ENCODE data around the gene MAST4. TPM values are rescaled to one million over a fixed set of nuclear protein-coding genes. Genes with fewer than 3 reads are reported as not detected.

MAST4 gene
- total and polyA plus RNA-seq, 4 donors, result 3.7 to 9.5 (median 6.5) TPM

DNA sequence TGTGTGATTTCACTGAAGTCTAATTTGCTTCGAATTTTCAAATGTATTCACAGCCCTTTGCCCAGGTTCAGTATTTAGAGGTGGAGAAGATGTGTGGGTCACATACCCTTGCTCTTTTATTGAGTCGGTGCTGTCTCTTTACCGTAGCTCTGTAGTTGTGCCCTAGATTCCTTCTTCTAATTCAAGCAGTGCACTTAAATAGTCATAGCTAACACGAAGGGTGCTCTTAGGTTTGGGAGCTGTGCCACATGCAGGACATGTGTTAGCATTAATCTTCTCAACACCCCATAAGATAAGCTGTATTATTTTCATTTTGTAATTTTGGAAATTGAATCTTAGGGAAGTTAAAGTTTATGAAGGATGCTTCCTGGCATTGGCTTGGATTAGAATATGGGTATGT, 293.3 kb downstream of the MAST4 start:
- TF ChIP-seq, protein P1, sequence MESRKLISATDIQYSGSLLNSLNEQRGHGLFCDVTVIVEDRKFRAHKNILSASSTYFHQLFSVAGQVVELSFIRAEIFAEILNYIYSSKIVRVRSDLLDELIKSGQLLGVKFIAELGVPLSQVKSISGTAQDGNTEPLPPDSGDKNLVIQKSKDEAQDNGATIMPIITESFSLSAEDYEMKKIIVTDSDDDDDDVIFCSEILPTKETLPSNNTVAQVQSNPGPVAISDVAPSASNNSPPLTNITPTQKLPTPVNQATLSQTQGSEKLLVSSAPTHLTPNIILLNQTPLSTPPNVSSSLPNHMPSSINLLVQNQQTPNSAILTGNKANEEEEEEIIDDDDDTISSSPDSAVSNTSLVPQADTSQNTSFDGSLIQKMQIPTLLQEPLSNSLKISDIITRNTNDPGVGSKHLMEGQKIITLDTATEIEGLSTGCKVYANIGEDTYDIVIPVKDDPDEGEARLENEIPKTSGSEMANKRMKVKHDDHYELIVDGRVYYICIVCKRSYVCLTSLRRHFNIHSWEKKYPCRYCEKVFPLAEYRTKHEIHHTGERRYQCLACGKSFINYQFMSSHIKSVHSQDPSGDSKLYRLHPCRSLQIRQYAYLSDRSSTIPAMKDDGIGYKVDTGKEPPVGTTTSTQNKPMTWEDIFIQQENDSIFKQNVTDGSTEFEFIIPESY (IDR thresholded peaks at IDR 0.05), result no peak
- TF ChIP-seq TAF1 (conservative IDR thresholded peaks at IDR 0.05) (no peak), HNF4G (IDR thresholded peaks at IDR 0.05) (no peak), HNF4A (conservative IDR thresholded peaks at IDR 0.05) (no peak), GABPA (IDR thresholded peaks at IDR 0.05 in 1 of 2, conservative IDR thresholded peaks at IDR 0.05 in 1 of 2) (no peak), RAD21 (IDR thresholded peaks at IDR 0.05) (no peak)
- TF ChIP-seq, protein P2, sequence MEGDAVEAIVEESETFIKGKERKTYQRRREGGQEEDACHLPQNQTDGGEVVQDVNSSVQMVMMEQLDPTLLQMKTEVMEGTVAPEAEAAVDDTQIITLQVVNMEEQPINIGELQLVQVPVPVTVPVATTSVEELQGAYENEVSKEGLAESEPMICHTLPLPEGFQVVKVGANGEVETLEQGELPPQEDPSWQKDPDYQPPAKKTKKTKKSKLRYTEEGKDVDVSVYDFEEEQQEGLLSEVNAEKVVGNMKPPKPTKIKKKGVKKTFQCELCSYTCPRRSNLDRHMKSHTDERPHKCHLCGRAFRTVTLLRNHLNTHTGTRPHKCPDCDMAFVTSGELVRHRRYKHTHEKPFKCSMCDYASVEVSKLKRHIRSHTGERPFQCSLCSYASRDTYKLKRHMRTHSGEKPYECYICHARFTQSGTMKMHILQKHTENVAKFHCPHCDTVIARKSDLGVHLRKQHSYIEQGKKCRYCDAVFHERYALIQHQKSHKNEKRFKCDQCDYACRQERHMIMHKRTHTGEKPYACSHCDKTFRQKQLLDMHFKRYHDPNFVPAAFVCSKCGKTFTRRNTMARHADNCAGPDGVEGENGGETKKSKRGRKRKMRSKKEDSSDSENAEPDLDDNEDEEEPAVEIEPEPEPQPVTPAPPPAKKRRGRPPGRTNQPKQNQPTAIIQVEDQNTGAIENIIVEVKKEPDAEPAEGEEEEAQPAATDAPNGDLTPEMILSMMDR (IDR thresholded peaks at IDR 0.05; ENCODE audit: low read depth, low read length, missing input control), result no peak
- TF ChIP-seq, protein P3, sequence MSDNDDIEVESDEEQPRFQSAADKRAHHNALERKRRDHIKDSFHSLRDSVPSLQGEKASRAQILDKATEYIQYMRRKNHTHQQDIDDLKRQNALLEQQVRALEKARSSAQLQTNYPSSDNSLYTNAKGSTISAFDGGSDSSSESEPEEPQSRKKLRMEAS (IDR thresholded peaks at IDR 0.05), result no peak
- TF ChIP-seq, protein P4, sequence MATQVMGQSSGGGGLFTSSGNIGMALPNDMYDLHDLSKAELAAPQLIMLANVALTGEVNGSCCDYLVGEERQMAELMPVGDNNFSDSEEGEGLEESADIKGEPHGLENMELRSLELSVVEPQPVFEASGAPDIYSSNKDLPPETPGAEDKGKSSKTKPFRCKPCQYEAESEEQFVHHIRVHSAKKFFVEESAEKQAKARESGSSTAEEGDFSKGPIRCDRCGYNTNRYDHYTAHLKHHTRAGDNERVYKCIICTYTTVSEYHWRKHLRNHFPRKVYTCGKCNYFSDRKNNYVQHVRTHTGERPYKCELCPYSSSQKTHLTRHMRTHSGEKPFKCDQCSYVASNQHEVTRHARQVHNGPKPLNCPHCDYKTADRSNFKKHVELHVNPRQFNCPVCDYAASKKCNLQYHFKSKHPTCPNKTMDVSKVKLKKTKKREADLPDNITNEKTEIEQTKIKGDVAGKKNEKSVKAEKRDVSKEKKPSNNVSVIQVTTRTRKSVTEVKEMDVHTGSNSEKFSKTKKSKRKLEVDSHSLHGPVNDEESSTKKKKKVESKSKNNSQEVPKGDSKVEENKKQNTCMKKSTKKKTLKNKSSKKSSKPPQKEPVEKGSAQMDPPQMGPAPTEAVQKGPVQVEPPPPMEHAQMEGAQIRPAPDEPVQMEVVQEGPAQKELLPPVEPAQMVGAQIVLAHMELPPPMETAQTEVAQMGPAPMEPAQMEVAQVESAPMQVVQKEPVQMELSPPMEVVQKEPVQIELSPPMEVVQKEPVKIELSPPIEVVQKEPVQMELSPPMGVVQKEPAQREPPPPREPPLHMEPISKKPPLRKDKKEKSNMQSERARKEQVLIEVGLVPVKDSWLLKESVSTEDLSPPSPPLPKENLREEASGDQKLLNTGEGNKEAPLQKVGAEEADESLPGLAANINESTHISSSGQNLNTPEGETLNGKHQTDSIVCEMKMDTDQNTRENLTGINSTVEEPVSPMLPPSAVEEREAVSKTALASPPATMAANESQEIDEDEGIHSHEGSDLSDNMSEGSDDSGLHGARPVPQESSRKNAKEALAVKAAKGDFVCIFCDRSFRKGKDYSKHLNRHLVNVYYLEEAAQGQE (IDR thresholded peaks at IDR 0.05), result no peak
- TF ChIP-seq, protein P5, sequence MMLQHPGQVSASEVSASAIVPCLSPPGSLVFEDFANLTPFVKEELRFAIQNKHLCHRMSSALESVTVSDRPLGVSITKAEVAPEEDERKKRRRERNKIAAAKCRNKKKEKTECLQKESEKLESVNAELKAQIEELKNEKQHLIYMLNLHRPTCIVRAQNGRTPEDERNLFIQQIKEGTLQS (IDR thresholded peaks at IDR 0.05), result no peak
- H3K27ac ChIP-seq (ENCODE audit: low read depth in 1 of 2, low read length in 2 of 2), result no peak overlapping the region
- no peak overlapping the region for H3K9ac ChIP-seq (ENCODE audit: low read depth in 1 of 2, low read length in 2 of 2)
- no peaks in the 10 kb centered on the region for H3K27me3 ChIP-seq (ENCODE audit: control insufficient read depth in 4 of 4, insufficient read depth in 4 of 4, low read length in 3 of 4)
- no peaks in the 10 kb centered on the region for H3K36me3 ChIP-seq (ENCODE audit: control insufficient read depth in 4 of 4, insufficient read depth in 3 of 4, low read depth in 1 of 4, low read length in 3 of 4)
- no peak for DNase-seq (ENCODE audit: low spot score)
- H3K9me3 ChIP-seq (ENCODE audit: control insufficient read depth in 4 of 4, low read length in 3 of 4), result no peaks in the 10 kb centered on the region
- WGBS, result 80% methylated on average over 4 of the region's 4 CpGs
- peaks cover 0 to 13% (median 7%) of the 10 kb centered on the region in 4 donors for H3K4me1 ChIP-seq (ENCODE audit: control insufficient read depth in 4 of 4, insufficient read depth in 4 of 4, low read length in 3 of 4)
- no peak overlapping the region for H3K4me3 ChIP-seq (ENCODE audit: low read depth in 1 of 3, low read length in 3 of 3)

DNA sequence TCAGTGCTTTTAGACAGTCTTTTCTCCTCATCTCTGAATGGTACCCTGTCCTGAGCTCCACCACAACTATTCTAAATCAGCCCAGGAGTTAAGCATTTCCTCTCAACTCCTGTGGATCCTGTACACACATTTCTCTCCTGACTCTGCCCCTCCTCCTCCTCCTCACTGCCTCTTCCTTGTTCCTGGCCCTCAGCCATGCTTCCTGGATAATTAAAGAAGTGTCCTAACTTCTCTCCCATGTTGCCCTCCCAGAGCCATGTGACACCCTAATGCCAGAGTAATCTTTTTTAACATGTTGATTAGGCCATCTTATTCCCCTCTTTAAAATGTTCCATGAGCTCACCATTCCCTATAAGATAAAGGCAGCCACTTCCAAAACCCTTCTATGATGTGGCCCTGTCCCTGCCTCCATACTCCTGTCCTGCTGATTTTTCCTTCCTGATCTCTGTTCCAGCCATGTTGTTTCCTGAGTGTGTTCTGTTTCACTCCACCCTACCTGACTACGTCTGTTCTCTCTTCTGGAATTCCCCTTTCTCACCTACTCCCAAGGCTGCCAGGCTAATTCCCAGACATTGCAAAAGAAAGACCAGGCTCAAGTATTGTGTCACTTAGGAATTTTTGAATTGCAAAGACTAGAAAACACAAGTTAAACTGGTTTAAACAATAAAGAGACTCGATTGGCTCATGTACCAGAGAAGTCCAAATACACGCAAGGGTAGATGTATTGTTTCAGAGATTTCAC, 295.2 kb downstream of the MAST4 start:
- WGBS, result 68% methylated on average over 3 of the region's 3 CpGs
- Histone ChIP-seq H3K36me3 (ENCODE audit: control insufficient read depth in 4 of 4, insufficient read depth in 3 of 4, low read depth in 1 of 4, low read length in 3 of 4) (no peaks in the 10 kb centered on the region), H3K27ac (ENCODE audit: low read depth in 1 of 2, low read length in 2 of 2) (no peak overlapping the region), H3K4me3 (ENCODE audit: low read depth in 1 of 3, low read length in 3 of 3) (no peak overlapping the region), H3K4me1 (ENCODE audit: control insufficient read depth in 4 of 4, insufficient read depth in 4 of 4, low read length in 3 of 4) (peaks cover 0 to 5% (median 2%) of the 10 kb centered on the region in 4 donors), H3K9ac (ENCODE audit: low read depth in 1 of 2, low read length in 2 of 2) (no peak overlapping the region), H3K9me3 (ENCODE audit: control insufficient read depth in 4 of 4, low read length in 3 of 4) (no peaks in the 10 kb centered on the region), H3K27me3 (ENCODE audit: control insufficient read depth in 4 of 4, insufficient read depth in 4 of 4, low read length in 3 of 4) (no peaks in the 10 kb centered on the region)
- TF ChIP-seq TAF1 (conservative IDR thresholded peaks at IDR 0.05), result no peak
- no peak for TF ChIP-seq NR2F2 (IDR thresholded peaks at IDR 0.05)
- TF ChIP-seq, protein P1 (IDR thresholded peaks at IDR 0.05), result no peak
- TF ChIP-seq, protein P5 (IDR thresholded peaks at IDR 0.05), result no peak
- TF ChIP-seq SP1 (IDR thresholded peaks at IDR 0.05), result no peak
- no peak for TF ChIP-seq FOXA1 (IDR thresholded peaks at IDR 0.05)
- no peak for TF ChIP-seq YY1 (IDR thresholded peaks at IDR 0.05)
- no peak for TF ChIP-seq HNF4A (conservative IDR thresholded peaks at IDR 0.05)
- no peak for TF ChIP-seq JUND (IDR thresholded peaks at IDR 0.05)
- no peak for TF ChIP-seq EGR1 (IDR thresholded peaks at IDR 0.05; ENCODE audit: low read depth in 2 of 2)
- no peak for TF ChIP-seq FOXA2 (IDR thresholded peaks at IDR 0.05)
- no peak for TF ChIP-seq HNF4G (IDR thresholded peaks at IDR 0.05)
- no peak for TF ChIP-seq RAD21 (IDR thresholded peaks at IDR 0.05)
- no peak for DNase-seq (ENCODE audit: low spot score)

Data from liver (tissue), 9 donors.